Fibroblast of gingiva (primary cell): ENCODE measurements around the gene SAMHD1.
"Not testable (repeated sequence)": the region's sequence is repeated elsewhere in the genome, so short reads cannot be mapped to it uniquely, and the experiment has no call there.

Experiments
- DNase-seq: peaks from one replicate; pipeline ENCODE4 v3.0.0-alpha.2; 2011; ENCODE audit warnings: low read depth

SAMHD1 gene

GRCh38 chr20:36851490-36851889 is 100.0 kb downstream of the SAMHD1 start:
- no peak for DNase-seq

- DNase-seq: no peak
Observed at GRCh38 chr20:36850759-36851158, 100.7 kb downstream of the SAMHD1 start.

GRCh38 chr20:36849333-36850065 is 102.0 kb downstream of the SAMHD1 start:
- no peak for DNase-seq

- DNase-seq: no peak
Observed at GRCh38 chr20:36848677-36849076, 102.8 kb downstream of the SAMHD1 start.

- DNase-seq: peak; percentile 81
Observed at GRCh38 chr20:36848078-36848660, 103.3 kb downstream of the SAMHD1 start.

GRCh38 chr20:36847710-36848040 is 103.8 kb downstream of the SAMHD1 start:
- DNase-seq: peak; percentile 50

- DNase-seq: peak; percentile 87
Observed at GRCh38 chr20:36847009-36847709, 104.3 kb downstream of the SAMHD1 start.

- DNase-seq: no peak
Observed at GRCh38 chr20:36845288-36845971, 106.1 kb downstream of the SAMHD1 start.

- not testable (repeated sequence) for DNase-seq
Observed at GRCh38 chr20:36841030-36841429, 110.5 kb downstream of the SAMHD1 start.
